Left cardiac atrium (tissue), 4 donors: ENCODE data around the gene TTC39A. TPM values are rescaled to one million over a fixed set of nuclear protein-coding genes. Genes with fewer than 3 reads are reported as not detected.

Experiments
- ATAC-seq, 2 donors: fragments of 200-7000 bp; cut with Tn5 transposase; one replicate each; pipeline ENCODE4 v1.9.1; 2020; ENCODE audit warnings: mild to moderate bottlenecking in 2 of 2, moderate library complexity in 2 of 2
- DNase-seq: peaks from one replicate; pipeline ENCODE4 v3.0.0-alpha.2; 2020
- intact Hi-C, 2 donors: fragments of 100-400 bp; cut with DNase I; formaldehyde crosslinking; loops; one replicate each; pipeline versions ENCODE4 v1.14.1 to v1.15.1; 2022 to 2023
- long read RNA-seq: library from polyadenylated mRNA; unstranded; transcript quantifications from one replicate; pipeline ENCODE4 v2.0.0, GENCODE V29; 2021
- total RNA-seq, 2 donors: library from RNA; stranded (reverse); fragmentation: NEBNext Ultra II Directional; extraction: Animal tissue kit (Norgen Biotek cat#: 25700); gene quantifications; one replicate each; pipeline ENCODE4 v1.2.1, GENCODE V29; 2021
- donor health status: DM: no; HTN: yes; CAD: no.
- donor health status: DM: no; HTN: yes; CAD: no; lungs with severe emphysema.
- donor health status: DM: yes; HTN: yes; CAD: no.
- donor health status: Dilated cardiomyopathy.

The TTC39A gene
- total RNA-seq, result 10 to 100 TPM; 14.0 to 14.8 TPM
- long read RNA-seq, partial matches to known transcripts, result 1 of 13 reads
- long read RNA-seq, other reads (novel, unspliced or antisense), result 10 of 13 reads

DNA sequence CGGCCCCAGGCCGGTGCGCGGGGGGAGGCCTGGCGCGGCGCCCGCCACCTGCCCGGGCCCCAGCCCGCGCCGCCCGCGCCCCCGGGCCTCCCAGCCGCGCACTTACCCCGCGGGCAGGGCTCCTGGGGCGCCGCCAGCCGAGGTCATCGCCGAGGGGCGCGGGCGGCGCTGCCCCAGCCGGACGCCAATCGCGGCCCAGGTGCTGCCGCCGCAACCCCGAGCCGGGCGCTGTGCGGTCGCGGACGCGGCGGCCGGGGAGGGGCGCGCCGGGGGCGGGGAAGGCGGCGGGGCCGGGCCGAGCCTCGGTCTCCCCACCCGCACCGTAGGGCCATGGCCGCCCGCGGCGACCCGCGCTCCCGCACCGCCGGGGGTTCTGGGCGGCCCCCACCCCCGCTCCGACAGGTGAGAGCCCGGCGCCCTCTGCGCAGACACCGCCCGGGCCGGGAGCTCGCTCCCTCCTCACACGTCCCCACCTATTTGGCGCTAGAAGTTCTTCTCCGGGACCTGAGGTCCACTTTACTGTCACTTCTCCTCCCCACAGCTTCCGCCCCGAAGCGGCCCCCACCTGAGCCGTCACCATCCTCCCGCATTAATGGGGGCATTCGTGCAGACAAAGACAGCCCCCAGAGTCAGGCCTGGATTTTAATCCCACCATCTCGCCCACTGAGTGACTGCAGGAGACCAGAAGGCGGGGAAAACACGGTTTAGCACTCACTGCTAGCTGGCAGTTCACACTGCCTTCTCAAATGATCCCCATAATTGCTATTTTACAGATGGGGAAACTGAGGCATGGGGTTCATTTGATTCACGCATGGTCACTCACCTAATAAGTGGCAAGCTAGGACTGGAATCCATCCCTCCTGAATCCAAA lies at the start of gene TTC39A:
TTC39A (minus strand) TSS at position 232 of the 871 bp plus-strand sequence; CDS start at position 147, 85 bp downstream.
- intact Hi-C loops, result no loop called here
- DNase-seq (no peak), ATAC-seq (peak in 1 of 2 donors; percentile 5)

DNA sequence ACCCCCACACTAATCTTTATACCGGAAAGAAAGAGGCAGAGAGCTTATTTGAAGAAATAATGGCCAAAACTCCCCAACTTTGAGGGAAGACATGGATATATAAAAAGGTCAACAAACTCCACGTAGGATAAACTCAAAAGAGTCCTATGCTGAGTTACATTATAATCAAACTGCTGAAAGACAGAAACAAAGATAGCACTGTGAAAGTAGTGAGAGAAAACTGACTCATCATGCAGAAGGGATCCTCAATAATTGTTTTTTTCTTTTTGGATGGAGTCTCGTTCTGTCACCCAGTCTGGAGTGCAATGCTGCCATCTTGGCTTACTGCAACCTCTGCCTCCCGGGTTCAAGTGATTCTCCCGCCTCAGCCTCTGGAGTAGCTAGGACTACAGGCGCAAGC lies 48.5 kb upstream of the TTC39A start:
- intact Hi-C loops, result no loop called here
- ATAC-seq (no peak), DNase-seq (no peak)

DNA sequence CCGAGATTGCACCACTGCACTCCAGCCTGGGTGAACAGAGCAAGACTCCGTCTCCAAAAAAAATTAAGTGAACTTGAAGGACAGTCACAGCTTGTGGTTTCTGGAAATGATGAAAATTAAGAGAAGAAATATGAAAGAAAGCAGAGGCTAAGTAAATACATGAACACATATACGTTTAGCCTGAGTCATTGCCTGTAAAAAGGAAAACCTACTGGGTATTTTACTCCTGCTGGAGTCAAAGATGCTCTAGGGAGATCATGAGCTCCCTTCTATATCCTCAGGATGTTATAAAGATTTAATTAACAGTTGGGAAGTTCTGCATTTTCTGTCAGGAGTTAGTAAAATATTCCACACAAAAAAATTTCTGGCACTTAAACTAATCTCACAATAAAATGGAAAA lies 43.5 kb upstream of the TTC39A start:
- ATAC-seq (no peak), DNase-seq (no peak)
- intact Hi-C loops, result no loop called here

DNA sequence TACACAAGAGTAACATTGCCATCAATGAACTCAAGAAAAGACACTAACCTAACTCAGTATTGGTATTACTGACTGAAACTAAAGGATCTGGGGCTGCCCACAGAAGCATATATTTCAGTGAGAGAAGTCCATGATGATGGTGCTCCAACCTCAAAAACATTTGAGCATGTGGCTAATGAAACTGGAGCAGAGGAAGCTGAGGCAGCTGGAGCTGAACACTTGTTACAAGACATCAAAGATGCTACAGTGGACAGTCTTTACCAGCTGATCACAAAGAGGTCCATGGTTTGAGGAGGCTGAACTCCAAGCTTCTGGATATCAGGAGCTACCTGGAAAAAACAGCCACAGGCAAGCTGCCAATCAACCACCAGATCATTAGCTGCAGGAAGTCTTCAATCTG lies 42.2 kb upstream of the TTC39A start:
- intact Hi-C loops, result no loop called here
- no peak for DNase-seq
- no peak for ATAC-seq

DNA sequence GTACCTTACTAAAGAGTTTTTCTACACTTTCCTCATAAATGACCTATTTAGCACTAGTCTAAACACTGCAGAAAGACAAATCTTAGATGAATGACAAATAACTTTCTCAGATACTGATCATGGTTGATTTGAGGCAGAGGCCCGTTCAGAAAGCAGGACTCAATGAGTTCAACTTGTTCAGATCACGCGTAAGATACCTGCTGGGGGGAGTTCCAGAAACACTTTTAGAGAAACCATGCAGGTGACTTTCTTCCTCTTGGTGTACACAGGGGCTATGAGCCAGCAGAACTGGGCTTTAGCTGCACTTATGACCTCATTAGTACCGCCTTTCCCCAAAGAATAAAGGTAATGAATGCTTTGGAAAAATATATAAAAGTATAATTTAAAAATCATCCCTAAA lies 38.8 kb upstream of the TTC39A start:
- no peak for ATAC-seq
- intact Hi-C loops, result no loop called here

DNA sequence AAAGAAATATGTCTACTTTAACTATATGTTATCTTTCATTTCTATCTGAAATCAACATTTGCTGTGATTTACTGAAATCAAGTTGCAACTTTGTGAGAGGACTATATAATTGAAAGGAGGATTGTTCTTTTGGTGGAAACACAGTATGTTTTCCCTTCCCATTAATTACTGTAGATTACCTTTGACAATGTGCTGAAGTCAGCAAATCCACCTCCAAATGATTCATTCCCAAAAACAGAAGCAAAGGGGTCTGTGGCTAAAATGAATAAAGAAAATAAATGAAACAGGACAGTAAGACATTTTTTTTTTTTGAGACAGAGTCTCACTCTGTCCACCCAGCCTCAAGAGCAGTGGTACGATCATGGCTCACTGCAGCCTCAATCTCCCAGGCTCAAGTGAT lies 35.4 kb upstream of the TTC39A start:
- intact Hi-C loops, result no loop called here
- DNase-seq, result no peak
- no peak for ATAC-seq

More for the DNA sequence above, 38.8 kb upstream of the TTC39A start:
- DNase-seq, result no peak

DNA sequence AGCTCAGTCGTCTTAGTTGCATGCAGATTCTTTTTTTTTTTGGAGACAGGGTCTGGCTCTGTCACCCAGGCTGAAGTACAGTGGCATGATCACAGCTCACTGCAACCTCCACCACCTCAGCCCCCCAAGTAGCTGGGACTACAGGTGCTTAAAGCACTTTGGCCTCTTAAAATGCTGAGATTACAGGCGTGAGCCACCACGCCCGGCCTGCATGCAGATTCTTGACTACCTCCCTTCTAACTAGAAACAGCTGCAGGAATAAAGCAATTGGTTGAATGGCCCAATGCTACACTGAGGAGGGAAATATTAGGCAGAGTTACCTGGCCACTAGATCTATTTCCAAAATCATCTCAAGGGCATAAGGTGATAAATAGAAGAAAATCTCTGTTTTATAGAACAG lies 29.5 kb upstream of the TTC39A start:
- DNase-seq (no peak), ATAC-seq (no peak)
- intact Hi-C loops, result no loop called here

DNA sequence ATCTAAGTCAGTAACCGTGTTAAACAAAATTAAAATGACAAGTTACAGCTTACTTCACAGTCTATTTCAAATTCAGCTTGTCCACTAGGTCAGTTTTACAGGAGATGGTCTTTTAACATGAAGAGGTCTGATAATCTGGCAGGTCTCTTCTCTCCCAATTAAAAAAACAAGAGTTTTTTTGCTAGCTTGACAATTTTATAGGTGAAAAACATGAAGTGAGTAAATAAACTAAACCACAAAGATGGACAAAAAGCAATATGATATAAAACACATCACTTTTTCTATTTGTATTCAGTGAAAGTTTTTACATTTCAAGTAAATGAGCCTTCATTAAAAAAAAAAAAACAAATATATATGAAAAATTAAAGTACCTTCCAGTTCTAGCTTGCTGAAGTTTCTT lies 25.0 kb upstream of the TTC39A start:
- ATAC-seq (no peak), DNase-seq (no peak)
- intact Hi-C loops, result no loop called here

DNA sequence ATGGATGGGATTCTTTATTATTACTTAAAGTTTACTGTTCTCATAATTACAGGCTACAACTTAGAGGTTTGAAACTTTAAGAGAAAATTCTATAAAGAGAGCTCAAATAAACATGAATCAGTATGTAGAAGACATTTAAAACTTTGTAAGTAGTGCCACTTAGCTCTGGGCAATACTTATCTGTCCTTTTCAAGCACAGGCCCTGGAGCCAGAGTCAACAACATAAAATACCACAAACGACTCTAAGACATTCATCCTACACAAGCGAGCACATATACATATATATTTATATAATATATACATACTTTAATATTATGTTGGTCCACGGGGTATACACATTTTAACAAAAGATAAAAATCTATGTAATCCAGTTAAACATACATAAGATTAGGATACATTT lies 24.1 kb upstream of the TTC39A start:
- ATAC-seq (no peak), DNase-seq (no peak)
- intact Hi-C loops, result no loop called here

DNA sequence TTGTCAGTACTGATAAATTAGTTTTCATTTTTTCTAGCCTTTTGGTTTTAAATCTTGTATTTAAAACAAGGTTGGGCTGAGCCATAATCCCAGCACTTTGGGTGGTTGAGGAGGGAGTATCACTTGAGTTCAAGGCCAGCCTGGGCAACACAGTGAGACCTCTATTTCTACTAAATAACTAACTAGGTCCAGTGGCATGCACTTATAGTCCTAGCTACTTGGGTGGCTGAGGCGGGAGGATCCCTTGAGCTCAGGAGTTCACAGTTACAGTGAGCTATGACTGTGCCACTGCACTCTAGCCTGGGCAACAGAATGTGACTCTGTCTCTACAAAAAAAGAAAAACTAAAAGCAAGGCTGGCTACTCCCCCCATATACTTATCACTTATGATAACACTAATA lies 21.5 kb upstream of the TTC39A start:
- intact Hi-C loops, result no loop called here
- no peak for ATAC-seq
- DNase-seq, result no peak

DNA sequence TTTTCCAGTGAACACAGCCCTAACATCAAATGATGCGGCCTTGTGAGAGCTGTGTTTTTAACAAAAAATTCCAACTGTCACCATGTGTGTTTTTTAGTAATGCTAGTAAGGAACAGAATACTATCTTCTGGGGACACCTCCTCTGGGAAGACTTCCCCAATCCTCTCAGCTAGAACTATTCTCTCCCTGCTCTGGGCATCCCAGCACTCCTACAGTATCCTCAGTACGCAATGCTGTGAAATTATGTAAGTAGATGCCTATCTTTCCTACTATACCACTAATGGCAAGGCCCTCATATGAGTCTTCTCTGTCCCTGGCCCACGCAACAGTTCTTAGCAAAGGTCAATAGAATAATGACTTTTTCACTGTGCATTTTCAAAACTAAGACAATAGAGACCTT lies 19.5 kb upstream of the TTC39A start:
- intact Hi-C loops, result no loop called here
- DNase-seq (no peak), ATAC-seq (no peak)

DNA sequence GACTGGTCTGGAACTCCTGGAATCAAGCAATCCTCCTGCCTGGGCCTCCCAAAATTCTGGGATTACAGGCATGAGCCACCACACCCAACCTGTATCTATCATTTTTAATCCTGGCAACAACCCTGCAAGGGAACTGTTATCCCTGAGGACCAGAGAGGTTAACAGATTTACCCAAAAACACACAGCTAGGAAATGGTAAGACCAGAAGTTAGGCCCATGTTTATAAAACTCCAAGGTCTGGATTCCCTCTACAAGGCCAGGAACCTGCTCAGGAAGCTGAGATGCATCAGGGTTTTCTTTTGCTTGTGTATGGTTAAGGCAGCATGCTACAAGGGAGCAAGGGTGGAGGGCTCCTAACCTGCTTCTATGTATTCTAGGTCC lies 17.8 kb upstream of the TTC39A start:
- DNase-seq, result no peak
- intact Hi-C loops, result no loop called here

DNA sequence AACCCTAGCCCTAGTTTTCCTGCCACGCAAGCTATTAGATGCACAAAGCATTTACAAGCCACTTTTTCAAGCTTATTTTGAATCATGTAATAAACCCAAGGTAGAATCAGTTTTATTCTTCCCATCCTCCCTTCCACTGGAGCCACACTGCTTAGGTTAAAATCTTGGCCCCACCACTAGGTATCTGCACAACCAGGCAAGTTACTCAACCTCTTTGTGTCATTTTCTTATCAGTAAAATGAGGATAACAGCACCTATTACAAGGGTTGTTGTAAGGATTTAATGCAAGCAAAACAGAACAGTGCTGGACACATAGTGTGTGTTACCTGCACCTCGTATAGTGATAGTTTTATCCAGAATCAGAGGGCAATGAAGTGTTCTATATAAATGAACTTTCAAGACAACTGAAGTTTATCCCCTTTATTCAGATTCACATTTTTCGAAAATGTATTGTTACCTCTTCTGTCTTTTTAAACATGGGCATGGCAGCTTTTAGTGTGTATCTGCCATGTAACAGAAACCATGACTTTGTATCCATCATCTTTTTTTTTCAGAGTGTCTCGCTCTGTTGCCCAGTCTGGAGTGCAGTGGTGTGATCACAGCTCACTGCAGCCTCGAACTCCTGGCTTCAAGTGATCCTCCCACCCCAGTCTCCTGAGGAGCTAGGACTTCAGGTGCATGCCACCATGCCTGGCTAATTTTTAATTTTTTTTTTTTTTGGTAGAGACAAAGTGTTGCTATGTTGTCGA lies 17.2 kb upstream of the TTC39A start:
- intact Hi-C loops, result no loop called here
- DNase-seq (no peak), ATAC-seq (no peak)

More for the DNA sequence above, 17.8 kb upstream of the TTC39A start:
- ATAC-seq, result no peak

DNA sequence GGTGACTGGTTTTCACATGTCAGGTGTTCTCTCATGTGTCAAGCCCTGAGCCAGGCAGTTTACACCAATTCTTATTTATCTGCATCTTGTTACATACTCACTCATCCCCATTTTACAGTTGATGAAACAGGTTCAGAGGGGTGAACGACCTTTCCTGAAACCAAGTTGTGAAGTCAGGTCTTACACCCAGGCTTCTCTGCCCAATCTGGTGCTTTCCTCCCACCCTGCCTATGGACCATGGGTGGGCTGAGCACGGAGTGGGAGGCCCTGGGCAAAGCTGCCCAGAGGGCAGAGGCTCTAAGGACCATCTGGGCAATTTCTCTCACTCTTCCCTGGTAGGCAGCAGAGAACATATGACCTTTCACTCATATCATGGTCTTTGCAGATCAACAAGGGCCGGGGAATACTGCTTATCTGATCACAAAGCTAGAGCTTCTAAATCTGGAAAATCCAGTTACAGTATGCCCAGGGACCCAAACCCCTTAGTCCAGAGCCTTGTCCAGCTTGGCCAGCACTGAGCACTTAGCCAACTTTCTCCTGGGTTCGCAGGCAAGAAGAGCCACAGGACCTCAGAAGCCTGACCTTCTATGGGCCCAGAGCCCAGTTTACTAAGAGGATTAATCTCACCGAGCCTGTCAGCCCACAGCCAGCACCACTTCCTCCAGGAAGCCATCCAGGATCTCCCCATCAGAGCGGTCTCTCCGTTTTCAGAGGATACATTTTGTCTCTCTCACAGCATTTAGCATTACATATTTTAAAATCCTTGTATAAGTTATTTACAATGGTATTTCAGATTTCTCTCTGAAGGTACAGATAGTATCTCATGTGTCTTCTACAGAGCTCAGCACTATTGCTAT lies 16.0 kb upstream of the TTC39A start:
- DNase-seq (no peak), ATAC-seq (no peak)
- intact Hi-C loops, result no loop called here

DNA sequence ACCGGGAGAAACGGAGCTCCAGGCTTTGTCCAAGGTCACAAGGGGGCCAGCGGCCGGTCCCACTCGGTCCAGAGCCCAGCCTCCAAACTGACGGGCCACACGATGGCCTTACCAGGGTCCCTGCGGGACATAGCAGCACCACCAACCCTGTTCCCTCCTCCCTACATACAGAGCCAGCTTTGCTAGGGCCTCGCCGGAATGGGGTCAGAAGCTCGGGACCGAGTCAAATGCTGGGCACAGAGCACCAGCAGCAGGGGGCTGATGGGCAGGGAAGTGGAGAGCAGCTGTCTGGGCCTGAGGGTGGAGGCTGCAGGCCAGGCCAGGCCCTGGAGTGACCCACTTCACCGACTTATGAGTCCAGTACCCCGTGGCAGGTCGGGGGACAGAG lies 14.9 kb upstream of the TTC39A start:
- no peak for DNase-seq
- intact Hi-C loops, result no loop called here
- ATAC-seq, result peak; percentile 21 to 38

DNA sequence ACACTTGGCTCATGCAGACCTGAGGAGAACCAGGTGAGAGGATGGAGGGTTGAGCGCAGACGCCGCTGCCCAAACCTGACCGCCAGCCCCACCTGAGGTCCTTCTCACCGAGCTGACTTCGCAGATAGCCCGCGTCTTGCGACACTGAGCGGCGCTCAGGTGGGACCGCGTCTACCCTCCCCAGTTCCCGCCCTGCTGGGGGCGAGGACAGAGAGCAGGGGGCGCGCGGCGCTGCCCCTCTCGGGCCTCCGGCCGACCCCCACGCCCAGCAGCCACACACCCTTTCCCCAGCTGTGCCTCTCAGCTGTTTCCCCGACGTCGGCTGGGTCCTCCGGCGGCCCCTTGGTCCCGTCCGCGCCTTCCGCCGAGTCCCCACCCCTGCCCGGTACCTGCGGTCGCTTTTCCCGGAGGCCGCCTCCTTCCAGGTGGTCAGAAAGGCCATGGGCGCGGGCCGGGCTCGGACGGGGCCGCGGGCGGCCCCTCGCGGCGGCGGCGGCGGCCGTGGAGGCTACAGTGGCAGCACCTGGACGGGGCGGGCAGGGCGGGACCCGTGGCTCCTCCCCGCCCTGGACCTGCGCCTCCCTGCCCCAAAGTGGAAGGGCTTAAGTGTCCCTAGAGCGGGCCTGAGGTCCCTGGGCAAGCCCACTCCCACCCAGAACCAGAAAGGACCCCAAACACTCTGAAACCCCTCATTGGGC lies 14.4 kb upstream of the TTC39A start:
- DNase-seq (no peak), ATAC-seq (peak; percentile 56 to 65)
- intact Hi-C loops, result no loop called here

DNA sequence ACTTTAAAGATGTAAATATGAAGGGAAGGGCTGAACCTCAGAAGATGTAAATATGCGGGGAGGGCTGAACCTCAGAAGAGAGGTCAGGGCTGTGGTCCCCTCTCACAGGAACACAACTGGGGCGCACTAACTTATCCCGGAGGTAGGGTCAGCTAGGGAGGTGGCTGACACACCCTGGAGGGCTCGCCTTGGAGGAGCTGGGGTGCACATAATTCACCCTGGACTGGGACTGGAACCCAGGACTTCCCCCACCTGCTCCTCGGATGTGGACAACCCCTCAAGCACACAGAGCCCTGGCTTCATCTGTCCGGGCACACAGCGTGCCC lies 13.9 kb upstream of the TTC39A start:
- ATAC-seq (no peak), DNase-seq (no peak)
- intact Hi-C loops, result no loop called here

DNA sequence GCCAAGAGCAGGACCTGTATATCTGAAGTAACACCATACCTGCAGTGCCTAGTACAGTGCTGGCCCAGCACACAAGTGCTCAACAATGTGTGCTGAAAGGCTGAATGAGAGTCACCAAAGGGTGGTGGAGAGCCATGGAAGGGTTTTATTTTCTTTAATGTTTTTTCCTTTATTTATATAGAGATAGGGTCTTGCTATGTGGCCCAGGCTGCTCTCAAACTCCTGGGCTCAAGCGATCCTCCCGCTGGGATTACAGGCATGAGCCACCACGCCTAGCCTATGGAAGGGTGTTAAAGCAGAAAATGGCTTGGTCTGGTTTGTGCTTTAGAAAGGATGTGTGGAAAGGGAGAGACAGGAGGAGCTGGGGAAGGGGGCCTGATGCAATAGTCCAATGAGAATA lies 13.3 kb upstream of the TTC39A start:
- intact Hi-C loops, result no loop called here
- DNase-seq (no peak), ATAC-seq (no peak)

DNA sequence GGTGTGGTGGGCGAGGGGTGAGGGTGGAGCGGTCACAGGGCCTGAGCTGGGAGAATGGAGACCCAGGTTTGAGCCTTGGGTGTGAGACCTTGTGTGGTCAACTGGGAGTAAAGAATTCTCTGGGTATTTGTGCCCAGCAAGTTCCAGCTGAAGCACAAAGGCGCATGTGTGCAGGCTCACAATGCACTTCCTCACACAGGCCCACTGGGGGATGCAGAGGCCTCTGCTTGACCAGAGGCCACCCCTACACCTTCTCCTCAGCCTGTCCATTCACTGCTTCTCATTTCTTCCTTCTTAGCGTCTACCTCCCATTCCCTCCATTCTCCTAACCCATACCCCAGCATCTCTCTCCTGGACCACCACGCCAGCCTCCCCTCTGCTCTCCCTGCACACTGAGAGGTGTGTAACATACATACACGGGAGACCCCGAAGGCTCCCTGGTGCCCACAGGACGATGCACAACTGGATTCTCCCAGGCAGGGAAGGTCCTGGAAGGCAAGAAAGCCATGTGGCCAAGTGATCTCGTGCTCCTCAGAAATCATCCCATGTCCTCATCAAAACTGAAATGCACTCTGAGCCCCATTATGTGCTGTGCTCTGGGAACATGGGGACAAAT lies 12.3 kb upstream of the TTC39A start:
- intact Hi-C loops, result no loop called here

More for the DNA sequence above, 12.3 kb upstream of the TTC39A start:
- DNase-seq (no peak), ATAC-seq (no peak)
